Spleen (tissue), 11 donors: ENCODE results near the gene ADAMTS3. TPM values are rescaled to one million over a fixed set of nuclear protein-coding genes. Genes with fewer than 3 reads are reported as not detected.

Experiments used
- DNase-seq: peaks from one replicate; pipeline ENCODE4 v3.0.0-alpha.2; 2020
- H3K27ac ChIP-seq, 8 donors: fragments of 200-600 bp; sonication (generic) in 7 of 8; 1 replicate in 4 of 8; 2 replicates in 4 of 8; pipeline versions ENCODE4 v1.5.0 to v1.8.0; 2016 to 2021; ENCODE audit warnings: inconsistent platforms in 4 of 8, mild to moderate bottlenecking in 4 of 8, moderate library complexity in 1 of 8
- H3K27me3 ChIP-seq, 7 donors: fragments of 200-600 bp; sonication (generic) in 6 of 7; replicated peaks in 1 of 7; 1 replicate in 4 of 7; 2 replicates in 3 of 7; pipeline versions ENCODE4 v1.5.0 to v1.8.0; 2016 to 2021; ENCODE audit warnings: inconsistent platforms in 3 of 7, mild to moderate bottlenecking in 1 of 7
- H3K36me3 ChIP-seq, 6 donors: fragments of 200-600 bp; sonication (generic) in 5 of 6; 1 replicate in 4 of 6; 2 replicates in 2 of 6; pipeline versions ENCODE4 v1.5.0 to v1.8.0; 2016 to 2021; ENCODE audit warnings: inconsistent platforms in 2 of 6
- H3K4me1 ChIP-seq, 6 donors: fragments of 200-600 bp; sonication (generic) in 5 of 6; 1 replicate in 3 of 6; 2 replicates in 3 of 6; pipeline versions ENCODE4 v1.5.0 to v1.8.0; 2016 to 2021; ENCODE audit warnings: inconsistent platforms in 3 of 6
- H3K4me3 ChIP-seq, 8 donors: fragments of 200-600 bp; sonication (generic) in 7 of 8; 1 replicate in 4 of 8; 2 replicates in 4 of 8; pipeline versions ENCODE4 v1.5.0 to v1.8.0; 2016 to 2021; ENCODE audit warnings: inconsistent platforms in 4 of 8, mild to moderate bottlenecking in 4 of 8, moderate library complexity in 2 of 8
- H3K9me3 ChIP-seq, 8 donors: fragments of 200-600 bp; sonication (generic) in 7 of 8; 1 replicate in 4 of 8; 2 replicates in 4 of 8; pipeline versions ENCODE4 v1.5.0 to v1.8.0; 2016 to 2021; ENCODE audit warnings: inconsistent platforms in 4 of 8
- POLR2A ChIP-seq, 3 donors: fragments of 450-650 bp; IDR thresholded peaks; one replicate each; pipeline ENCODE4 v1.5.1; 2017; ENCODE audit warnings: antibody characterized with exemption in 3 of 3, mild to moderate bottlenecking in 1 of 3
- POLR2AphosphoS5 ChIP-seq, 3 donors: sonication (generic); formaldehyde crosslinking; IDR thresholded peaks; one replicate each; pipeline ENCODE4 v1.5.1; 2017; ENCODE audit warnings: antibody characterized with exemption in 3 of 3
- WGBS, 5 donors: extraction: QIAGEN DNeasy Blood & Tissue Kit in 3 of 5; methylation state at CpG; one replicate each; pipeline versions ENCODE4 v1.1.5 to v1.1.7; 2013 to 2018; 5-methylcytosine and 5-hydroxymethylcytosine counted together
- intact Hi-C: fragments of 100-400 bp; cut with DNase I; formaldehyde crosslinking; loops from one replicate; pipeline ENCODE4 v1.15.0; 2023; ENCODE audit warnings: low total_unique reads
- polyA plus RNA-seq, 3 donors: library from polyadenylated mRNA; stranded (reverse); fragments of 200-250 nt; gene quantifications; one replicate each; pipeline ENCODE4 v1.2.1, GENCODE V29; 2013
- total RNA-seq, 7 donors: library from RNA; depleted of rRNA in 3 of 7; stranded (reverse); fragments of >200 nt in 3 of 7; fragmentation: NEBNext Ultra II Directional in 4 of 7; extraction: Animal tissue kit (Norgen Biotek cat#: 25700) in 4 of 7; gene quantifications; one replicate each; pipeline versions ENCODE4 v1.1.0 to v1.2.1, GENCODE V29; 2016 to 2021
- TF ChIP-seq, protein P1 (sequence below), 11 experiments: fragments of 200-600 bp in 7 of 11; fragments of 450-650 bp in 4 of 11; sonication (generic) in 4 of 11; IDR thresholded peaks in 8 of 11; conservative IDR thresholded peaks in 3 of 11; 1 replicate in 7 of 11; 2 replicates in 4 of 11; pipeline versions ENCODE4 v1.4.0 to v1.8.0; 2016 to 2021; ENCODE audit warnings: antibody characterized with exemption in 11 of 11, inconsistent platforms in 4 of 11, mild to moderate bottlenecking in 1 of 11
- donor health status: healthy with polysubstance abuse.
- donor health status: DM: no; HTN: no; CAD: no; lungs with moderate emphysema.
- donor health status: DM: no; HTN: no; CAD: no.
- donor health status: Bipolar disorder and iron deficiency.
- donor health status: healthy.
- donor health status: DM: no; HTN: no; CAD: no.
- donor health status: DM: yes; HTN: yes; CAD: no.

ADAMTS3 gene
- total and polyA plus RNA-seq, 10 donors, result 0.15 to 2.6 (median 0.66) TPM

GRCh38 chr4:72531768-72532290 lies 37.2 kb downstream of the ADAMTS3 start:
- H3K4me3 ChIP-seq, result no peak overlapping the region
- H3K27ac ChIP-seq, result no peak overlapping the region
- 82 to 100% (median 97%) methylated on average over 1 of the region's 1 CpG for WGBS, 5 donors
- peaks cover 0 to 3% (median 0%) of the 10 kb centered on the region in 8 donors for H3K9me3 ChIP-seq
- no peaks in the 10 kb centered on the region for H3K27me3 ChIP-seq
- no peaks in the 10 kb centered on the region for H3K36me3 ChIP-seq
- no peak for DNase-seq
- H3K4me1 ChIP-seq, result no peaks in the 10 kb centered on the region
- intact Hi-C loops, result no loop called here
- TF ChIP-seq POLR2AphosphoS5 (IDR thresholded peaks at IDR 0.05), result no peak
- TF ChIP-seq, protein P1, sequence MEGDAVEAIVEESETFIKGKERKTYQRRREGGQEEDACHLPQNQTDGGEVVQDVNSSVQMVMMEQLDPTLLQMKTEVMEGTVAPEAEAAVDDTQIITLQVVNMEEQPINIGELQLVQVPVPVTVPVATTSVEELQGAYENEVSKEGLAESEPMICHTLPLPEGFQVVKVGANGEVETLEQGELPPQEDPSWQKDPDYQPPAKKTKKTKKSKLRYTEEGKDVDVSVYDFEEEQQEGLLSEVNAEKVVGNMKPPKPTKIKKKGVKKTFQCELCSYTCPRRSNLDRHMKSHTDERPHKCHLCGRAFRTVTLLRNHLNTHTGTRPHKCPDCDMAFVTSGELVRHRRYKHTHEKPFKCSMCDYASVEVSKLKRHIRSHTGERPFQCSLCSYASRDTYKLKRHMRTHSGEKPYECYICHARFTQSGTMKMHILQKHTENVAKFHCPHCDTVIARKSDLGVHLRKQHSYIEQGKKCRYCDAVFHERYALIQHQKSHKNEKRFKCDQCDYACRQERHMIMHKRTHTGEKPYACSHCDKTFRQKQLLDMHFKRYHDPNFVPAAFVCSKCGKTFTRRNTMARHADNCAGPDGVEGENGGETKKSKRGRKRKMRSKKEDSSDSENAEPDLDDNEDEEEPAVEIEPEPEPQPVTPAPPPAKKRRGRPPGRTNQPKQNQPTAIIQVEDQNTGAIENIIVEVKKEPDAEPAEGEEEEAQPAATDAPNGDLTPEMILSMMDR (IDR thresholded peaks at IDR 0.05 in 8 of 11, conservative IDR thresholded peaks at IDR 0.05 in 3 of 11), result no peak
- TF ChIP-seq POLR2A (IDR thresholded peaks at IDR 0.05), result no peak

DNA sequence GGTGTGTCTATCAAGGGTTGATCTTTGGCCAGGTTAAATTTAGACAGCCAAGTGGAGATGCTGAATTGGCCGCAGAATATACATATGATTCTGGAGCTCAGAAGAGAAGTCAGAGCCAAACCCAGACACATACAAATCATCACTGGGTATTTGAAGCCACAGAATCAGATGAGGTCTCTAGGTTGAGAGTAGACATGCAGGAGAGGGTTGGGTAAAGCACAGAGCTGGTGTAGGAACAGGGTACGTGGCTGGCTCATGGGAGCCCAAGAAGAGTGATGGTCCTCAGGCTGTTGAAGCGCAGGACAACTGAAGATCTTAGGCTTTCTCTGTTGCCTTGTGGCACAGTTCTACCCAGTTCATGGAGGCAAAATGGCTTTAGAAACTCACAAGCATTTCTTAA lies 37.7 kb downstream of the ADAMTS3 start:
- no peak overlapping the region for H3K4me3 ChIP-seq
- H3K36me3 ChIP-seq, result no peaks in the 10 kb centered on the region
- no peak for TF ChIP-seq POLR2AphosphoS5 (IDR thresholded peaks at IDR 0.05)
- TF ChIP-seq POLR2A (IDR thresholded peaks at IDR 0.05), result no peak
- TF ChIP-seq, protein P1 (IDR thresholded peaks at IDR 0.05 in 8 of 11, conservative IDR thresholded peaks at IDR 0.05 in 3 of 11), result no peak
- H3K27me3 ChIP-seq, result no peaks in the 10 kb centered on the region
- H3K4me1 ChIP-seq, result no peaks in the 10 kb centered on the region
- H3K27ac ChIP-seq, result no peak overlapping the region
- 91 to 96% (median 93%) methylated on average over 3 of the region's 3 CpGs for WGBS, 5 donors
- intact Hi-C loops, result no loop called here
- no peak for DNase-seq
- H3K9me3 ChIP-seq, result no peaks in the 10 kb centered on the region

- peaks cover 0 to 3% (median 0%) of the 10 kb centered on the region in 6 donors for H3K4me1 ChIP-seq
- H3K9me3 ChIP-seq, result no peaks in the 10 kb centered on the region
- no peak for DNase-seq
- H3K27me3 ChIP-seq, result no peaks in the 10 kb centered on the region
- WGBS, 5 donors, result 90 to 97% (median 92%) methylated on average over 3 of the region's 3 CpGs
- no peaks in the 10 kb centered on the region for H3K36me3 ChIP-seq
- H3K27ac ChIP-seq, result no peak overlapping the region
- TF ChIP-seq POLR2AphosphoS5 (IDR thresholded peaks at IDR 0.05), result no peak
- intact Hi-C loops, result no loop called here
- no peak overlapping the region for H3K4me3 ChIP-seq
Observed at GRCh38 chr4:72529148-72529822, 39.7 kb downstream of the ADAMTS3 start.

DNA sequence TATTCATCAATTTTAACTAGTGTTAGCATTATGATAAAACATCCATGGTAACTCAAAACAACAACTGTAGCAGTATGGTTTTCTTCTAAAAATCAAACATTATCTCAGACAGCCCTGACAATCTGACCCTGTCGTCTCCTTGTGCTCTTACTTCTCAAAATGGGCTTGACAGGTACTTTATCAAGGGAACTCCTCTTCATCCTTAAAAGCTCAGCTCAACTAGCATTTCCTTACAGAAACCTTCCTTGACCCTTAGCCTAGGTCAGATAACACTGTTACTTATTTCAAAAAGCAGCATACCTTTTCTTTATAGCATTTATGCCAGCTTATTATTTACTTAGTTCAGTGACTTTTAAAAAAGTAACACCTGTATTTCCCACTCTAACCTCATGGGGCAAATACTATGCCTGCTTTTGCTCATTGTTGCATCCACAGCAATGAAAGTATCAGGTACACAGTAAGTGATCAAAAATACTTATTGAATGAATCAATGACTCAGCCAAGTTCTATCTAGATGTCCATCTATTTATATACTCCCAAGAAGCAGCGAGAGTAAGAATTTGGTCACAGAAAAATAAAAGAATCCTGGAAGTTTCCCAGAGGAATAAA lies 41.9 kb downstream of the ADAMTS3 start:
- H3K27me3 ChIP-seq, result no peaks in the 10 kb centered on the region
- no peak for DNase-seq
- TF ChIP-seq, protein P1 (IDR thresholded peaks at IDR 0.05 in 8 of 11, conservative IDR thresholded peaks at IDR 0.05 in 3 of 11), result no peak
- TF ChIP-seq POLR2AphosphoS5 (IDR thresholded peaks at IDR 0.05), result no peak
- no peak for TF ChIP-seq POLR2A (IDR thresholded peaks at IDR 0.05)
- H3K4me3 ChIP-seq, result no peak overlapping the region
- 61 to 77% (median 69%) methylated on average over 2 of the region's 2 CpGs for WGBS, 5 donors
- H3K27ac ChIP-seq, result no peak overlapping the region
- no peaks in the 10 kb centered on the region for H3K36me3 ChIP-seq
- no peaks in the 10 kb centered on the region for H3K9me3 ChIP-seq
- H3K4me1 ChIP-seq, result peaks cover 0 to 3% (median 0%) of the 10 kb centered on the region in 6 donors
- intact Hi-C loops, result no loop called here
